C1 segment of cervical spinal cord (tissue), 14 donors: Measurements from ENCODE around the gene TNRC6B.

ENCODE experiments used
- DNase-seq, 14 donors: peaks; one replicate each; lab custom pipeline; 2025; lab: John Stamatoyannopoulos, UW

The TNRC6B gene

GRCh38 chr22:40240686-40241085 is 63.0 kb downstream of the TNRC6B start:
- DNase-seq: no peak

- DNase-seq: no peak
Observed at GRCh38 chr22:40241200-40241763, 63.6 kb downstream of the TNRC6B start.

GRCh38 chr22:40243891-40244290 is 66.2 kb downstream of the TNRC6B start:
- DNase-seq: no peak

GRCh38 chr22:40244586-40244985 is 66.9 kb downstream of the TNRC6B start:
- no peak for DNase-seq

- no peak for DNase-seq
Observed at GRCh38 chr22:40247976-40248375, 70.3 kb downstream of the TNRC6B start.

GRCh38 chr22:40249286-40249685 is 71.6 kb downstream of the TNRC6B start:
- no peak for DNase-seq

- DNase-seq: no peak
Observed at GRCh38 chr22:40250608-40251007, 72.9 kb downstream of the TNRC6B start.

- no peak for DNase-seq
Observed at GRCh38 chr22:40251106-40251505, 73.4 kb downstream of the TNRC6B start.

- no peak for DNase-seq
Observed at GRCh38 chr22:40252146-40252545, 74.4 kb downstream of the TNRC6B start.

GRCh38 chr22:40256516-40256915 is 78.8 kb downstream of the TNRC6B start:
- no peak for DNase-seq

GRCh38 chr22:40258017-40258416 is 80.3 kb downstream of the TNRC6B start:
- DNase-seq: no peak

- DNase-seq: no peak
Observed at GRCh38 chr22:40258501-40258915, 80.8 kb downstream of the TNRC6B start.

GRCh38 chr22:40261783-40262182 is 84.1 kb downstream of the TNRC6B start:
- DNase-seq: peak in 2 of 14 donors; percentile 17 to 47

GRCh38 chr22:40263191-40263590 is 85.5 kb downstream of the TNRC6B start:
- DNase-seq: no peak

GRCh38 chr22:40265783-40266182 is 88.1 kb downstream of the TNRC6B start:
- DNase-seq: no peak

GRCh38 chr22:40270031-40270430 is 92.3 kb downstream of the TNRC6B start:
- DNase-seq: no peak

- no peak for DNase-seq
Observed at GRCh38 chr22:40270748-40271373, 93.1 kb downstream of the TNRC6B start.

GRCh38 chr22:40271440-40271839 is 93.7 kb downstream of the TNRC6B start:
- no peak for DNase-seq

- no peak for DNase-seq
Observed at GRCh38 chr22:40273319-40273718, 95.6 kb downstream of the TNRC6B start.

- DNase-seq: no peak
Observed at GRCh38 chr22:40276996-40277823, 99.5 kb downstream of the TNRC6B start.

GRCh38 chr22:40279017-40279416 is 101.3 kb downstream of the TNRC6B start:
- no peak for DNase-seq

GRCh38 chr22:40281717-40282116 is 104.0 kb downstream of the TNRC6B start:
- DNase-seq: peak in 1 of 14 donors; percentile 70

- DNase-seq: no peak
Observed at GRCh38 chr22:40285513-40285912, 107.8 kb downstream of the TNRC6B start.
